ENCODE measurements around the gene POLDIP3. TPM values are rescaled to one million over a fixed set of nuclear protein-coding genes. Genes with fewer than 3 reads are reported as not detected.

The POLDIP3 gene
- total RNA-seq, 2 donors from 2014 or later: 20.2 to 29.5 TPM

- no peak for DNase-seq (ENCODE audit: low spot score)
- H3K9me3 ChIP-seq: no peaks in the 10 kb centered on the region
- H3K27me3 ChIP-seq: no peaks in the 10 kb centered on the region
- peaks cover 0 to 88% of the 10 kb centered on the region in 2 donors for H3K4me1 ChIP-seq
- no peaks in the 10 kb centered on the region for H3K36me3 ChIP-seq
- TF ChIP-seq CTCF (IDR thresholded peaks at IDR 0.05): no peak
- peak overlapping the region in 1 of 2 donors; percentile 38 for H3K4me3 ChIP-seq
- peak overlapping the region; percentile 96 to 99 for H3K27ac ChIP-seq
Measured at GRCh38 chr22:42643634-42644421, 29.1 kb upstream of the POLDIP3 start.

GRCh38 chr22:42642806-42643633 lies 28.3 kb upstream of the POLDIP3 start:
- no peaks in the 10 kb centered on the region for H3K9me3 ChIP-seq
- H3K4me3 ChIP-seq: no peak overlapping the region
- no peak for DNase-seq (ENCODE audit: low spot score)
- H3K27me3 ChIP-seq: no peaks in the 10 kb centered on the region
- peaks cover 0 to 81% of the 10 kb centered on the region in 2 donors for H3K4me1 ChIP-seq
- peak overlapping the region; percentile 96 to 99 for H3K27ac ChIP-seq
- TF ChIP-seq CTCF (IDR thresholded peaks at IDR 0.05): no peak
- no peaks in the 10 kb centered on the region for H3K36me3 ChIP-seq

GRCh38 chr22:42641801-42642413 lies 27.2 kb upstream of the POLDIP3 start:
- Histone ChIP-seq H3K27ac (peak overlapping the region; percentile 96 to 99), H3K4me1 (peaks cover 0 to 74% of the 10 kb centered on the region in 2 donors), H3K36me3 (no peaks in the 10 kb centered on the region), H3K4me3 (no peak overlapping the region), H3K27me3 (no peaks in the 10 kb centered on the region), H3K9me3 (no peaks in the 10 kb centered on the region)
- TF ChIP-seq CTCF (IDR thresholded peaks at IDR 0.05): no peak
- no peak for DNase-seq (ENCODE audit: low spot score)

- peaks cover 16% of the 10 kb centered on the region for H3K36me3 ChIP-seq
- no peaks in the 10 kb centered on the region for H3K27me3 ChIP-seq
- H3K4me1 ChIP-seq: peaks cover 0 to 71% of the 10 kb centered on the region in 2 donors
- H3K27ac ChIP-seq: peak overlapping the region; percentile 37 to 99
- H3K4me3 ChIP-seq: no peak overlapping the region
- no peaks in the 10 kb centered on the region for H3K9me3 ChIP-seq
- TF ChIP-seq CTCF (IDR thresholded peaks at IDR 0.05): no peak
- DNase-seq (ENCODE audit: low spot score): no peak
Measured at GRCh38 chr22:42639541-42640241, 25.0 kb upstream of the POLDIP3 start.

- H3K36me3 ChIP-seq: peaks cover 37% of the 10 kb centered on the region
- DNase-seq (ENCODE audit: low spot score): no peak
- H3K4me1 ChIP-seq: peaks cover 0 to 50% of the 10 kb centered on the region in 2 donors
- no peak for TF ChIP-seq CTCF (IDR thresholded peaks at IDR 0.05)
- no peaks in the 10 kb centered on the region for H3K27me3 ChIP-seq
- H3K4me3 ChIP-seq: no peak overlapping the region
- H3K27ac ChIP-seq: peak overlapping the region; percentile 84 to 86
- no peaks in the 10 kb centered on the region for H3K9me3 ChIP-seq
Measured at GRCh38 chr22:42637555-42637954, 22.9 kb upstream of the POLDIP3 start.

Measured in right atrium auricular region (tissue), 2 donors.